CD4-positive, alpha-beta T cell (primary cell): ENCODE results near the gene HERC3. TPM values are rescaled to one million over a fixed set of nuclear protein-coding genes. Genes with fewer than 3 reads are reported as not detected.
A peak's percentile ranks its signal among the peaks of the same experiment; 100 is the strongest.
"Not testable (repeated sequence)": the region's sequence is repeated elsewhere in the genome, so short reads cannot be mapped to it uniquely, and the experiment has no call there.

Experiments
- ATAC-seq: fragments of 200-7000 bp; cut with Tn5 transposase; one replicate; pipeline ENCODE4 v1.10.0; 2022; ENCODE audit warnings: mild to moderate bottlenecking; ENCODE audit not compliant: poor library complexity
- CTCF ChIA-PET: fragments of 350-600 bp; sonication (Branson Sonifier 250); formaldehyde crosslinking; loops from one replicate; lab custom pipeline; 2021; ENCODE audit warnings: antibody characterized with exemption, inconsistent platforms; lab: Charles Lee
- POLR2A ChIA-PET: fragments of 350-600 bp; sonication (Branson Sonifier 250); formaldehyde crosslinking; loops from one replicate; lab custom pipeline; 2021; ENCODE audit warnings: antibody characterized with exemption, inconsistent platforms; lab: Charles Lee
- DNase-seq, 14 experiments: peaks; one replicate each; pipeline ENCODE4 v3.0.0-alpha.2; 2013 to 2020; ENCODE audit warnings: mixed read lengths in 2 of 14
- H3K27ac ChIP-seq, 2 donors: one replicate each; pipeline versions ENCODE4 v1.5.1 to v1.7.0; 2013; ENCODE audit warnings: low read length in 2 of 2, low read depth in 1 of 2, mild to moderate bottlenecking in 1 of 2
- H3K27me3 ChIP-seq, 2 experiments: 1 replicate in 1 of 2; 2 replicates in 1 of 2; pipeline versions ENCODE4 v1.6.1 to v1.7.0; 2013; ENCODE audit warnings: low read length in 2 of 2, control low read depth in 1 of 2, mild to moderate bottlenecking in 1 of 2, moderate library complexity in 1 of 2; ENCODE audit not compliant: insufficient read depth in 2 of 2, control insufficient read depth in 1 of 2
- H3K36me3 ChIP-seq: one replicate; pipeline ENCODE4 v1.6.1; 2013; ENCODE audit warnings: low read length, control low read depth; ENCODE audit not compliant: insufficient read depth
- H3K4me1 ChIP-seq: one replicate; pipeline ENCODE4 v1.6.1; 2013; ENCODE audit warnings: low read length, control low read depth; ENCODE audit not compliant: insufficient read depth
- H3K4me3 ChIP-seq: one replicate; pipeline ENCODE4 v1.5.1; 2013; ENCODE audit warnings: mild to moderate bottlenecking, low read length, moderate library complexity
- H3K9me3 ChIP-seq, 2 experiments: 1 replicate in 1 of 2; 2 replicates in 1 of 2; pipeline versions ENCODE4 v1.6.1 to v1.7.0; 2013; ENCODE audit warnings: low read length in 2 of 2, mild to moderate bottlenecking in 2 of 2, control low read depth in 1 of 2, moderate library complexity in 1 of 2; ENCODE audit not compliant: control insufficient read depth in 1 of 2, insufficient read depth in 1 of 2
- H3K27ac Mint-ChIP-seq: one replicate; pipeline ENCODE4 v1.8.0; 2020; ENCODE audit warnings: mixed read lengths
- H3K27me3 Mint-ChIP-seq: one replicate; pipeline ENCODE4 v1.8.0; 2021; ENCODE audit warnings: mixed read lengths
- H3K36me3 Mint-ChIP-seq: one replicate; pipeline ENCODE4 v1.8.0; 2021; ENCODE audit warnings: low read depth, mixed read lengths
- H3K4me1 Mint-ChIP-seq: one replicate; pipeline ENCODE4 v1.8.0; 2021; ENCODE audit warnings: low read depth, mixed read lengths
- H3K4me3 Mint-ChIP-seq: one replicate; pipeline ENCODE4 v1.8.0; 2020; ENCODE audit warnings: mild to moderate bottlenecking, mixed read lengths
- H3K9me3 Mint-ChIP-seq: one replicate; pipeline ENCODE4 v1.8.0; 2020; ENCODE audit warnings: mixed read lengths
- intact Hi-C, 2 experiments: fragments of 100-400 bp; cut with DNase I in 1 of 2; cut with micrococcal nuclease in 1 of 2; formaldehyde crosslinking; loops; one replicate each; pipeline versions ENCODE4 v1.15.1 to v1.9.0; 2023 to 2025; cut with DNase I, micrococcal nuclease
- total RNA-seq, 174 experiments: library from RNA in 2 of 174; stranded (reverse) in 2 of 174; gene quantifications; one replicate each; pipeline ENCODE4 v1.2.3 and lab custom pipeline; 2021 to 2026
- TF ChIP-seq, protein P1 (sequence below): fragments of 200-600 bp; IDR thresholded peaks from one replicate; pipeline ENCODE4 v1.8.0; 2022; ENCODE audit warnings: antibody characterized with exemption, mild to moderate bottlenecking

Gene HERC3
- total RNA-seq, 2 experiments from 2014 or later = 63.1 to 66.4 TPM

DNA sequence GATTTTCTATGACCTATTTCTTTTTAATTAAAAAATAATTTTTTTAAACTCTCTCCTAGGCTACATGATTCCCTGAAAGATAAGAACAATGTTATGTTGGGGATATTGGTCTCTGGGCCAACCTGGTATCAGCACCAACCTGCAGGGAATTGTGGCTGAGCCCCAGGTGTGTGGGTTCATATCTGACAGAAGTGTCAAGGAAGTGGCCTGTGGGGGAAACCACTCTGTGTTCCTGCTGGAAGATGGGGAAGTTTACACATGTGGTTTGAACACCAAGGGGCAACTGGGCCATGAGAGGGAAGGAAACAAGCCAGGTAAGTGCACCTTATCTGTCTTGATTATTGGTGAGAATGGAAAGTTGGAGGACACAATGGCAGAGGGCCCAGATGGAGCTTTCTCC lies 13.5 kb downstream of the HERC3 start:
- H3K4me3 ChIP-seq = no peak overlapping the region
- peaks cover 0 to 3% of the 10 kb centered on the region in 2 experiments for H3K9me3 ChIP-seq
- peak overlapping the region; percentile 50 for H3K4me3 Mint-ChIP-seq
- H3K4me1 ChIP-seq = peaks cover 31% of the 10 kb centered on the region
- H3K27me3 ChIP-seq = no peaks in the 10 kb centered on the region
- TF ChIP-seq, protein P1, sequence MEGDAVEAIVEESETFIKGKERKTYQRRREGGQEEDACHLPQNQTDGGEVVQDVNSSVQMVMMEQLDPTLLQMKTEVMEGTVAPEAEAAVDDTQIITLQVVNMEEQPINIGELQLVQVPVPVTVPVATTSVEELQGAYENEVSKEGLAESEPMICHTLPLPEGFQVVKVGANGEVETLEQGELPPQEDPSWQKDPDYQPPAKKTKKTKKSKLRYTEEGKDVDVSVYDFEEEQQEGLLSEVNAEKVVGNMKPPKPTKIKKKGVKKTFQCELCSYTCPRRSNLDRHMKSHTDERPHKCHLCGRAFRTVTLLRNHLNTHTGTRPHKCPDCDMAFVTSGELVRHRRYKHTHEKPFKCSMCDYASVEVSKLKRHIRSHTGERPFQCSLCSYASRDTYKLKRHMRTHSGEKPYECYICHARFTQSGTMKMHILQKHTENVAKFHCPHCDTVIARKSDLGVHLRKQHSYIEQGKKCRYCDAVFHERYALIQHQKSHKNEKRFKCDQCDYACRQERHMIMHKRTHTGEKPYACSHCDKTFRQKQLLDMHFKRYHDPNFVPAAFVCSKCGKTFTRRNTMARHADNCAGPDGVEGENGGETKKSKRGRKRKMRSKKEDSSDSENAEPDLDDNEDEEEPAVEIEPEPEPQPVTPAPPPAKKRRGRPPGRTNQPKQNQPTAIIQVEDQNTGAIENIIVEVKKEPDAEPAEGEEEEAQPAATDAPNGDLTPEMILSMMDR = no peak
- peaks cover 4% of the 10 kb centered on the region for H3K9me3 Mint-ChIP-seq
- peaks cover 86% of the 10 kb centered on the region for H3K36me3 Mint-ChIP-seq
- ChIA-PET CTCF (interaction anchor here (1.1 kb wide), 1 partner anchor 227 kb away, joined by 3 read pairs; the partner anchor contains the start of gene HERC6), POLR2A (no interaction called here)
- peak overlapping the region; percentile 54 for H3K27ac Mint-ChIP-seq
- H3K4me1 Mint-ChIP-seq = peaks cover 79% of the 10 kb centered on the region
- H3K27ac ChIP-seq = no peak overlapping the region
- no peaks in the 10 kb centered on the region for H3K27me3 Mint-ChIP-seq
- ATAC-seq = peak; percentile 52
- intact Hi-C loops = no loop called here
- H3K36me3 ChIP-seq = peaks cover 42% of the 10 kb centered on the region
- DNase-seq = peak in 5 of 14 experiments; percentile 6 to 65 (median 35)

DNA sequence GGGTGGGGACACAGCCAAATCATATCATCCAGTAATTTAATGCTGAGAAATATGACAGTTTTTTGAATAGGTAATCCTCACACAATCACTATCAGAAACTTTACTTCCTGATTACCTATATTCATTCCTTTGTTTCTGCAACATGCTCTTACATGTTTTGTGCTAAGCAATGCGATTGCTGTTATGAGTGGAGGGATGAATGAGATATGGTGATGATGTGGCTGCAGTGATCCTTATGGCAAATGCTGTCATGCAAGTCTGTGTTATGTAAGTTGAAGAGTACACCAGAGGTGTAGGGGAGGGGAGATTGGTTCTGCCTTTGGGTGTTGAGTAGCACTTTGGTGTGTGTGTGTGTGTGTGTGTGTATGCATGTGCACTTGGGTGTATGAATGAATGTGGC lies 14.6 kb downstream of the HERC3 start:
- Histone ChIP-seq H3K27me3 (no peaks in the 10 kb centered on the region), H3K4me1 (peaks cover 42% of the 10 kb centered on the region), H3K9me3 (peaks cover 0 to 3% of the 10 kb centered on the region in 2 experiments), H3K36me3 (peaks cover 47% of the 10 kb centered on the region), H3K4me3 (no peak overlapping the region), H3K27ac (no peak overlapping the region)
- H3K36me3 Mint-ChIP-seq = peaks cover 87% of the 10 kb centered on the region
- peaks cover 82% of the 10 kb centered on the region for H3K4me1 Mint-ChIP-seq
- peak overlapping the region; percentile 35 for H3K27ac Mint-ChIP-seq
- intact Hi-C loops = no loop called here
- no peak for DNase-seq
- no peak for ATAC-seq
- H3K4me3 Mint-ChIP-seq = no peak overlapping the region
- TF ChIP-seq, protein P1 = no peak
- H3K9me3 Mint-ChIP-seq = peaks cover 4% of the 10 kb centered on the region
- H3K27me3 Mint-ChIP-seq = no peaks in the 10 kb centered on the region
- ChIA-PET POLR2A (interaction anchor here (1.0 to 1.2 kb wide), 2 partner anchors 8 to 15 kb away, joined by 3 read pairs; partner anchors contain the start of gene HERC3), CTCF (no interaction called here)

DNA sequence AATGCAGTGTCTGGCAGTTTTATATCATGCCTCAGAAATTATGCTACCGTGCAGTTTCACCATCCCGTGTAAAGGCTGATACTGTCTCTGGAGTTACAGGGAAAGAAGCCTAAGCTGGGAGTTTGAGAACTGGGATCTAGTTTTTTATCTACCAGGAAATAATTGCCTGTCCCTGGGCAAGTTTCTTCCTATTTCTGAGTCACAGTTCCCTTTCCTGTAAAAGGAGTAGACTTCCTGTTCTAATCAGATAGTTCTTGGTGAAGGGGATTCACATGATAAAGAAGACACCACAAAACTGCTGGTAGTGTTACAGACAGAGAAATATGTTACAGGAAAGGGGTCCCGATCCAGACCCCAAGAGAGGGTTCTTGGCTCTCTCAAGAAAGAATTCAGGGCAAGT lies 17.1 kb downstream of the HERC3 start:
- Mint-ChIP-seq H3K27me3 (no peaks in the 10 kb centered on the region), H3K27ac (peak overlapping the region; percentile 95), H3K4me1 (peaks cover 91% of the 10 kb centered on the region), H3K36me3 (peaks cover 81% of the 10 kb centered on the region), H3K9me3 (peaks cover 4% of the 10 kb centered on the region), H3K4me3 (peak overlapping the region; percentile 11)
- DNase-seq (no peak), ATAC-seq (no peak)
- TF ChIP-seq, protein P1 = no peak
- intact Hi-C loops = no loop called here
- ChIA-PET POLR2A (interaction anchor here (5.4 to 6.6 kb wide), 2 partner anchors 10 to 16 kb away, joined by 67 to 152 read pairs; partner anchors contain the start of gene HERC3), CTCF (interaction anchor here (1.0 kb wide), 1 partner anchor 12 kb away, joined by 4 read pairs; no protein-coding TSS in a partner anchor)
- Histone ChIP-seq H3K36me3 (peaks cover 42% of the 10 kb centered on the region), H3K9me3 (peaks cover 0 to 3% of the 10 kb centered on the region in 2 experiments), H3K4me3 (no peak overlapping the region), H3K27me3 (no peaks in the 10 kb centered on the region), H3K4me1 (peaks cover 54% of the 10 kb centered on the region), H3K27ac (no peak overlapping the region)

DNA sequence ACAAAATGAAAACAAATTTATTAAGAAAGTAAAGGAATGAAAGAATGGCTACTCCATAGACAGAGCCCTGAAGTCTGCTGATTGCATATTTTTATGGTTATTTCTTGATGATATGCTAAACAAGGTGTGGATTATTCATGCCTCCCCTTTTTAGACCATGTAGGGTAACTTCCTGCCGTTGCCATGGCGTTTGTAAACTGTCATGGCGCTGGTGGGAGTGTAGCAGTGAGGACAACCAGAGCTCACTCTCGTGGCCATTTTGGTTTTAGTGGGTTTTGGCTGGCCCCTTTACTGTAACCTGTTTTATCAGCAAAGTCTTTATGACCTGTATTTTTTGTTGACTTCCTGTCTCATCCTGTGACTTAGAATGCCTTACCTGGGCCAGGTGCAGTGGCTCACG lies 17.5 kb downstream of the HERC3 start:
- Histone ChIP-seq H3K4me1 (peaks cover 54% of the 10 kb centered on the region), H3K36me3 (peaks cover 42% of the 10 kb centered on the region)
- H3K27me3 ChIP-seq, H3K4me3 ChIP-seq, H3K27ac ChIP-seq, H3K27me3 Mint-ChIP-seq, ATAC-seq, H3K9me3 Mint-ChIP-seq, CTCF ChIA-PET, H3K9me3 ChIP-seq: not testable (repeated sequence)
- H3K4me1 Mint-ChIP-seq = peaks cover 91% of the 10 kb centered on the region
- peak in 3 of 14 experiments; percentile 15 to 33 (median 31) for DNase-seq
- peak overlapping the region; percentile 95 for H3K27ac Mint-ChIP-seq
- peaks cover 80% of the 10 kb centered on the region for H3K36me3 Mint-ChIP-seq
- POLR2A ChIA-PET = interaction anchor here (5.4 to 6.6 kb wide), 2 partner anchors 10 to 16 kb away, joined by 67 to 152 read pairs; partner anchors contain the start of gene HERC3
- intact Hi-C loops = loop anchor here (2.0 to 5.0 kb wide), 3 partner anchors 15 to 327 kb away; partner anchors contain the start of gene PPM1K (in 1 of the 2)
- peak overlapping the region; percentile 11 for H3K4me3 Mint-ChIP-seq
